Fibroblast of pulmonary artery (primary cell): ENCODE data around the gene THBD.
"Not testable (repeated sequence)": the region's sequence is repeated elsewhere in the genome, so short reads cannot be mapped to it uniquely, and the experiment has no call there.

Source experiments
- DNase-seq: peaks from one replicate; pipeline ENCODE4 v3.0.0-alpha.2; 2010; ENCODE audit warnings: low read depth
- H3K4me3 ChIP-seq: replicated peaks from 2 replicates; pipeline ENCODE4 v1.5.1; 2011; ENCODE audit warnings: low read depth, mild to moderate bottlenecking, control low read depth, low read length, moderate library complexity
- TF ChIP-seq, protein P1 (sequence below): IDR thresholded peaks from 2 replicates; pipeline ENCODE4 v1.5.1; 2011; ENCODE audit warnings: mild to moderate bottlenecking, control low read depth, low read length, inconsistent platforms; ENCODE audit errors: missing control alignments

The THBD gene

DNA sequence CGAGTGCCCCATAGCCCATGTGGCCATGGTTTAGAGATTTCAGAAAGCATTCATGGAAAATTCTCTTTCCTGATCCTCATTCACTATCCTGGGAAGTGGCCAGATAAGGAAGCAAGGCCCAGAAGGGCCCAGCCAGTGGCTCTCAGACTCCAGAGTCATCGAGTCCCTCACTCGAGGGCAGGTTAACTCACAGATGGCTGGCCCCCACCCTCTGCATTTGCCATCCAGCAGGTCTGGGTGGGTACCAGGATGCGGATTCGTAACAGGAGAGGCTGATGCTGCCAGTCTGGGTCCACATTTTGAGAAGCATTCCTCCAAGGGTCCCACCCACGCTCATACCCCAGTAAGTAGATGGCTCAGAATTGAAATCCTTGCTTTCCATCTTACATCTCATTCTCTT is 18.1 kb downstream of the THBD start:
- DNase-seq = no peak
- TF ChIP-seq, protein P1, sequence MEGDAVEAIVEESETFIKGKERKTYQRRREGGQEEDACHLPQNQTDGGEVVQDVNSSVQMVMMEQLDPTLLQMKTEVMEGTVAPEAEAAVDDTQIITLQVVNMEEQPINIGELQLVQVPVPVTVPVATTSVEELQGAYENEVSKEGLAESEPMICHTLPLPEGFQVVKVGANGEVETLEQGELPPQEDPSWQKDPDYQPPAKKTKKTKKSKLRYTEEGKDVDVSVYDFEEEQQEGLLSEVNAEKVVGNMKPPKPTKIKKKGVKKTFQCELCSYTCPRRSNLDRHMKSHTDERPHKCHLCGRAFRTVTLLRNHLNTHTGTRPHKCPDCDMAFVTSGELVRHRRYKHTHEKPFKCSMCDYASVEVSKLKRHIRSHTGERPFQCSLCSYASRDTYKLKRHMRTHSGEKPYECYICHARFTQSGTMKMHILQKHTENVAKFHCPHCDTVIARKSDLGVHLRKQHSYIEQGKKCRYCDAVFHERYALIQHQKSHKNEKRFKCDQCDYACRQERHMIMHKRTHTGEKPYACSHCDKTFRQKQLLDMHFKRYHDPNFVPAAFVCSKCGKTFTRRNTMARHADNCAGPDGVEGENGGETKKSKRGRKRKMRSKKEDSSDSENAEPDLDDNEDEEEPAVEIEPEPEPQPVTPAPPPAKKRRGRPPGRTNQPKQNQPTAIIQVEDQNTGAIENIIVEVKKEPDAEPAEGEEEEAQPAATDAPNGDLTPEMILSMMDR = no peak
- H3K4me3 ChIP-seq = no peak overlapping the region

GRCh38 chr20:23029324-23029723 is 20.1 kb downstream of the THBD start:
- H3K4me3 ChIP-seq = no peak overlapping the region
- TF ChIP-seq, protein P1 = no peak
- DNase-seq = no peak

- H3K4me3 ChIP-seq = no peak overlapping the region
- TF ChIP-seq, protein P1 = no peak
- DNase-seq = no peak
These were observed 21.1 kb downstream of the THBD start for GRCh38 chr20:23028392-23028791.

DNA sequence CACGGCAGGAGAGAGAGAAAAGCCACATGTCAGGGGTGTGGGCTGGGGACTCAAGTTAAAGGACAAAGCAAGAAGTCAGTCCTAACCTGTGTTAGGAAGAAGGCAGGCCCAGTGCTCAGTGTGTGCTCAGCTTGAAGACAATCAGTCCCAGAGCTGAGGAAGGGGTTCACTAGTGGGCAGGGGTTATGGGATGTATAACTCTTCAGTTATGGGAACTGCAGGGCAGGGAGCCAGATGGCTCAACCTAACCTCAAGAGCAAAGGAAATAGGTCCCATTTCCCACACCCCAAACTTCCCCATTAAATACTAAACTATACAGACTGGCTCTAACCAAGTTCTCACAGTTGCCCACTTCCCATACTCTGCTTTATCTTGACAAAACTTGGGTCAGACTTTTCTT is 21.8 kb downstream of the THBD start:
- TF ChIP-seq, protein P1 = no peak
- no peak for DNase-seq

GRCh38 chr20:23025503-23025902 is 24.0 kb downstream of the THBD start:
- DNase-seq = peak; percentile 67
- not testable (repeated sequence) for H3K4me3 ChIP-seq

More for the DNA sequence above, 21.8 kb downstream of the THBD start:
- no peak overlapping the region for H3K4me3 ChIP-seq

GRCh38 chr20:23024701-23025100 is 24.8 kb downstream of the THBD start:
- TF ChIP-seq, protein P1 = no peak
- DNase-seq = peak; percentile 64
- H3K4me3 ChIP-seq = no peak overlapping the region

GRCh38 chr20:23023621-23024177 is 25.8 kb downstream of the THBD start:
- H3K4me3 ChIP-seq = no peak overlapping the region
- DNase-seq = no peak
- TF ChIP-seq, protein P1 = no peak
